Measurements from ENCODE around the gene PDXP. TPM values are rescaled to one million over a fixed set of nuclear protein-coding genes. Genes with fewer than 3 reads are reported as not detected.
"Not testable (repeated sequence)": the region's sequence is repeated elsewhere in the genome, so short reads cannot be mapped to it uniquely, and the experiment has no call there.

Gene PDXP
- total and polyA plus RNA-seq, 3 donors from 2014 or later = 51.9 to 117 (median 95.7) TPM

GRCh38 chr22:37654563-37655251 is 3.8 kb upstream of the PDXP start:
- WGBS, 2 donors = 77 to 79% methylated on average over 14 of the region's 14 CpGs
- Histone ChIP-seq H3K9me3 (no peaks in the 10 kb centered on the region), H3K4me1 (peaks cover 5% of the 10 kb centered on the region), H3K4me3 (no peak overlapping the region), H3K36me3 (ENCODE audit: low read depth, missing control alignments) (no peaks in the 10 kb centered on the region), H3K27ac (no peak overlapping the region), H3K27me3 (no peaks in the 10 kb centered on the region)
- DNase-seq = no peak
- intact Hi-C loops (cut with DNase I; ENCODE audit: low total_unique reads) = no loop called here
- TF ChIP-seq POLR2A (IDR thresholded peaks at IDR 0.05) = no peak
- TF ChIP-seq CTCF (IDR thresholded peaks at IDR 0.05) = no peak

GRCh38 chr22:37655252-37655563 is 3.3 kb upstream of the PDXP start:
- Histone ChIP-seq H3K36me3 (ENCODE audit: low read depth, missing control alignments) (no peaks in the 10 kb centered on the region), H3K4me3 (no peak overlapping the region), H3K27ac (no peak overlapping the region), H3K9me3 (no peaks in the 10 kb centered on the region), H3K4me1 (peaks cover 10% of the 10 kb centered on the region), H3K27me3 (no peaks in the 10 kb centered on the region)
- DNase-seq = no peak
- intact Hi-C loops (cut with DNase I; ENCODE audit: low total_unique reads) = no loop called here
- 81 to 85% methylated on average over 14 to 17 of the region's 17 CpGs for WGBS, 2 donors
- no peak for TF ChIP-seq POLR2A (IDR thresholded peaks at IDR 0.05)
- no peak for TF ChIP-seq CTCF (IDR thresholded peaks at IDR 0.05)

GRCh38 chr22:37656583-37656982 is 1.9 kb upstream of the PDXP start:
- 90 to 96% methylated on average over 4 of the region's 4 CpGs for WGBS, 2 donors
- H3K36me3 ChIP-seq (ENCODE audit: low read depth, missing control alignments); H3K27me3 ChIP-seq; H3K4me3 ChIP-seq; H3K9me3 ChIP-seq; intact Hi-C loops (cut with DNase I; ENCODE audit: low total_unique reads); DNase-seq; H3K27ac ChIP-seq: not testable (repeated sequence)
- peaks cover 23% of the 10 kb centered on the region for H3K4me1 ChIP-seq

- Histone ChIP-seq H3K4me3 (peak overlapping the region; percentile 12 to 31), H3K36me3 (ENCODE audit: low read depth, missing control alignments) (no peaks in the 10 kb centered on the region), H3K9me3 (no peaks in the 10 kb centered on the region), H3K27me3 (no peaks in the 10 kb centered on the region), H3K27ac (peak overlapping the region; percentile 44 to 84), H3K4me1 (peaks cover 32% of the 10 kb centered on the region)
- 2 to 3% methylated on average over 6 of the region's 6 CpGs for WGBS, 2 donors
- TF ChIP-seq CTCF (IDR thresholded peaks at IDR 0.05) (no peak), POLR2A (IDR thresholded peaks at IDR 0.05) (no peak)
- intact Hi-C loops (cut with DNase I; ENCODE audit: low total_unique reads) = no loop called here
- no peak for DNase-seq
These were observed 862 bp upstream of the PDXP start for GRCh38 chr22:37657590-37658132.

GRCh38 chr22:37659066-37659896 is 758 bp downstream of the PDXP start:
- Histone ChIP-seq H3K9me3 (no peaks in the 10 kb centered on the region), H3K27me3 (no peaks in the 10 kb centered on the region), H3K4me1 (peaks cover 32% of the 10 kb centered on the region), H3K27ac (peak overlapping the region; percentile 68 to 84), H3K36me3 (ENCODE audit: low read depth, missing control alignments) (no peaks in the 10 kb centered on the region), H3K4me3 (peak overlapping the region; percentile 67 to 69)
- DNase-seq = peak; percentile 59
- intact Hi-C loops (cut with DNase I; ENCODE audit: low total_unique reads) = no loop called here
- TF ChIP-seq CTCF (IDR thresholded peaks at IDR 0.05) (no peak), POLR2A (IDR thresholded peaks at IDR 0.05) (no peak)
- WGBS, 2 donors = 4% methylated on average over 30 to 36 of the region's 68 CpGs
